C4-2B (cell line): Measurements from ENCODE around the gene ZBTB12.

Experiments used
- H3K27ac ChIP-seq: fragments of 450-650 bp; 2 replicates; pipeline ENCODE4 v1.5.1; 2017
- CTCF ChIP-seq: fragments of 450-650 bp; conservative IDR thresholded peaks from 2 replicates; pipeline ENCODE4 v1.5.1; 2017; ENCODE audit warnings: mild to moderate bottlenecking
- ZFX ChIP-seq: fragments of 450-650 bp; IDR thresholded peaks from 2 replicates; pipeline ENCODE4 v1.6.1; 2017

The ZBTB12 gene

GRCh38 chr6:31946370-31946885, 44.5 kb upstream of the ZBTB12 start:
- TF ChIP-seq CTCF, result no peak
- no peak for TF ChIP-seq ZFX
- H3K27ac ChIP-seq, result no peak overlapping the region

- H3K27ac ChIP-seq, result no peak within 1 kb of the TSS
- TF ChIP-seq ZFX (no peak), CTCF (no peak)
These were observed 43.9 kb upstream of the ZBTB12 start, which contains the start of gene CFB for GRCh38 chr6:31945507-31946369. CFB (plus strand) TSS chr6:31946095; CDS start chr6:31946222, 127 bp downstream.

- TF ChIP-seq CTCF, result no peak
- no peak overlapping the region for H3K27ac ChIP-seq
These were observed 43.2 kb upstream of the ZBTB12 start for GRCh38 chr6:31945154-31945506.

GRCh38 chr6:31943742-31944141, 41.9 kb upstream of the ZBTB12 start:
- no peak overlapping the region for H3K27ac ChIP-seq
- TF ChIP-seq CTCF (no peak), ZFX (no peak)

- H3K27ac ChIP-seq, result no peak overlapping the region
These were observed 38.4 kb upstream of the ZBTB12 start for GRCh38 chr6:31940256-31940664.

GRCh38 chr6:31935823-31936222, 33.9 kb upstream of the ZBTB12 start:
- no peak for TF ChIP-seq ZFX
- TF ChIP-seq CTCF, result no peak
- H3K27ac ChIP-seq, result no peak overlapping the region

More at GRCh38 chr6:31940256-31940664, 38.4 kb upstream of the ZBTB12 start:
- no peak for TF ChIP-seq CTCF
- no peak for TF ChIP-seq ZFX

GRCh38 chr6:31935021-31935420, 33.1 kb upstream of the ZBTB12 start:
- TF ChIP-seq CTCF, result no peak
- TF ChIP-seq ZFX, result no peak
- no peak overlapping the region for H3K27ac ChIP-seq
